Activated T-cell treated with anti-CD3 and anti-CD28 coated beads, Interleukin-2, amount 50 U/mL, for 1 hour (primary cell): ENCODE measurements around the gene TNRC18.
"Not testable (repeated sequence)": the region's sequence is repeated elsewhere in the genome, so short reads cannot be mapped to it uniquely, and the experiment has no call there.

Experiments used
- DNase-seq: peaks from one replicate; pipeline ENCODE4 v3.0.0-alpha.2; 2020

TNRC18 gene

DNA sequence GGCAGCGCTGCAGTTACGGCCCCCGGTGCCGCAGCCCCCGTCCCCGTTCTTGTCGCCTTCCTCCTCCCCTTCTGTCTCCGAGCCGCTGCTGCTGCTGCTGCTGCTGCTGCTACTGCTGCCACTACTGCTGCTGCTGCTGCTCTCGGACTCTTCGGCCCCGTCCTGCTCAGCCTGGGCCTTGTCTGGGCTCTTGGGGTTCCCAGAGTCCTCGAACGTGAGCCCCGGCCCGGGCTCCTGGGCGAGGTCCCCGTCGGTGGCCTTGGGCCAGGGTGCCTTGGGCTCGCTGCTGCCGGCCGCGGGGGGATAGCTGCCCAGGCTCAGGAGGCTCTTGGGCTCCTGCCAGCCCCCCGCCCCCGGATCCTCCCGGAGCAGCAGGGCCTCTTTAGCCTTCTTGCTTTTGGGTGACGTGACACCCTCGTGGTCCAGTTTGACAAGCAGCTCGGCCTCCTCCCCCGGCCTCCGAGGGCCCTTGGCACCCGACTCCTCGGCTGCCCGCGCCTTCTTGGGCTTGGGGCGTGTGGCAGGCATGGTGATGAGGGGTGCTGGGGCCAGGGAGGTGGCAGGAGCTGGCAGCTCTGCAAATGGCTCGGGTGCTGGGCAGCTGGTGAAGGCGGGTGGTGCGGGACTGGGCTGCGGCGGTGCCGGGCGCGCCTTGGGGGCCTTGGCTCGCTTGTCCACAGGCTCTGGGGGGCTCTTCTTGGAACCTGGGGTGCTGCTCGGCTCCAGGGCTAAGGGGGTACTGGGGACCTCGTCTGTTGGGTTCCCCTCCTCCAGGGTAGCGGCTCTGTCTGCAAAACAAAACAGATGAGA, 110.4 kb downstream of the TNRC18 start:
- DNase-seq, result not testable (repeated sequence)

GRCh38 chr7:5312276-5313070, 111.2 kb downstream of the TNRC18 start:
- not testable (repeated sequence) for DNase-seq

- no peak for DNase-seq
Observed at GRCh38 chr7:5310822-5311405, 112.7 kb downstream of the TNRC18 start.

- no peak for DNase-seq
Observed at GRCh38 chr7:5309146-5309545, 114.5 kb downstream of the TNRC18 start.

DNA sequence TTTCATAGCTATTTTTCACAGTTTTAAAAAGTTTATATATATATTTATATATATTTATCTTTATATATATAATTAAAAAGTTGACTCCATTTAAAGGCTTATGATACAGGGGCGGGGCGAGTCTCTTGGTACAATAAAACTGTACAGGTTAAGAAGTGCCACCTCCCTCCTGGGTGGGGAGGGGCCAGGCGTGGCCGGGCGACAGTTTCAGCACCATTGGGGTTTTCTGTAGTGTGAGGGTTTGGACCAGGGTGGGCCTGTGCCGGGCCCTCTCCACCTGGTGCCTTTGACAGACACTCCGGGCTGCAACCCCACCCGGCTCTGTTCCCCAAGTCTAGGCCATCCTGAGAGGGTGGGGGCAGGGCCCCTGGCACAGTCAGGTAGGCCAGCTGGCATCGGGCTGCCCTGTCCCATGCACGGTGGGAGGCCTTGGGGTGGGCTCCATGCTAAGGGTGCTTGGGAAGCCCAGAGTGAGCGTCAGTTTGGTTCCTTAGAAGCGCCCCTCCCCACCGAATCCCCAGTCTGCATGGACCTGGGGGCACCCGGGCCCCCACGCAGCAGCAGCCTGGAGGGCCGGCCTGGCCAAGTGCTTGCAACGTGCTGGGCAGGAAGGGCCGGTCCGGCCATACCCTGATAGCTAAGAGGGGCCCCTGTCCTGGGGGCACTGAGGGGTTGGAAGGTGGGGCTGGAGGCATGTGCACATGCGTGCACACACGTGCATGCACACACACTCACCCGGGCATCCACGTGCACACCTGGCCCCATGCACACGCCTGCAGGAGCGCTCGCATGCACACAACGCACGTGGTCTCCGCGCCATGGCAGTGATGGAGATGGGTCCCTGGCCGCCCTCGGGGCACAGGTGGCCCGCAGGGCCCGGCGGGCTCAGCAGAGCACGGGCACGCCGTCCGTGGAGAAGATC, 116.2 kb downstream of the TNRC18 start:
- DNase-seq, result not testable (repeated sequence)

DNA sequence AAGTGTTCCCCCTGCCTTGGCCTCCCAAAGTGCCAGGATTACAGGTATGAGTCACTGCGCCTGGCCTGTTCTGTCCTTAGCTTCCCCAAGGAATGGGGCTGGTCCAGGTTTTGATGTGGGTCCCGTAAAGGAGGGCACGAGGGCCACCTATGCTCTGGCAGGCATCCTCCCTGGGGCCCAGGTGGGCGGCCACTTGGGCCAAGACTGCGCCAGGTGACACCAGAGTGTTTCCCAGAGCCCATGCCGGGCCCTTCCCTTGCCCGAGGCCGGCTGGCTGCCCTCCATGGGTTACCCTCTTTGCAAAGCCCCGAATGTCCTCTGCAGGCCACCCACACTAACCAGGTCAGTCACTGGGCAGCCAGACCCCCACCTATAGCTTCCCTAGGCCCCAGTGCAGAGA, 118.6 kb downstream of the TNRC18 start:
- DNase-seq, result not testable (repeated sequence)

GRCh38 chr7:5303591-5304505, 119.8 kb downstream of the TNRC18 start:
- DNase-seq, result no peak

- no peak for DNase-seq
Observed at GRCh38 chr7:5303061-5303460, 120.6 kb downstream of the TNRC18 start.

- no peak for DNase-seq
Observed at GRCh38 chr7:5302577-5302976, 121.1 kb downstream of the TNRC18 start.

- DNase-seq, result no peak
Observed at GRCh38 chr7:5300366-5300765, 123.3 kb downstream of the TNRC18 start.

- DNase-seq, result peak; percentile 74
Observed at GRCh38 chr7:5296611-5297226, 126.9 kb downstream of the TNRC18 start.

- DNase-seq, result peak; percentile 29
Observed at GRCh38 chr7:5296015-5296610, 127.5 kb downstream of the TNRC18 start.

DNA sequence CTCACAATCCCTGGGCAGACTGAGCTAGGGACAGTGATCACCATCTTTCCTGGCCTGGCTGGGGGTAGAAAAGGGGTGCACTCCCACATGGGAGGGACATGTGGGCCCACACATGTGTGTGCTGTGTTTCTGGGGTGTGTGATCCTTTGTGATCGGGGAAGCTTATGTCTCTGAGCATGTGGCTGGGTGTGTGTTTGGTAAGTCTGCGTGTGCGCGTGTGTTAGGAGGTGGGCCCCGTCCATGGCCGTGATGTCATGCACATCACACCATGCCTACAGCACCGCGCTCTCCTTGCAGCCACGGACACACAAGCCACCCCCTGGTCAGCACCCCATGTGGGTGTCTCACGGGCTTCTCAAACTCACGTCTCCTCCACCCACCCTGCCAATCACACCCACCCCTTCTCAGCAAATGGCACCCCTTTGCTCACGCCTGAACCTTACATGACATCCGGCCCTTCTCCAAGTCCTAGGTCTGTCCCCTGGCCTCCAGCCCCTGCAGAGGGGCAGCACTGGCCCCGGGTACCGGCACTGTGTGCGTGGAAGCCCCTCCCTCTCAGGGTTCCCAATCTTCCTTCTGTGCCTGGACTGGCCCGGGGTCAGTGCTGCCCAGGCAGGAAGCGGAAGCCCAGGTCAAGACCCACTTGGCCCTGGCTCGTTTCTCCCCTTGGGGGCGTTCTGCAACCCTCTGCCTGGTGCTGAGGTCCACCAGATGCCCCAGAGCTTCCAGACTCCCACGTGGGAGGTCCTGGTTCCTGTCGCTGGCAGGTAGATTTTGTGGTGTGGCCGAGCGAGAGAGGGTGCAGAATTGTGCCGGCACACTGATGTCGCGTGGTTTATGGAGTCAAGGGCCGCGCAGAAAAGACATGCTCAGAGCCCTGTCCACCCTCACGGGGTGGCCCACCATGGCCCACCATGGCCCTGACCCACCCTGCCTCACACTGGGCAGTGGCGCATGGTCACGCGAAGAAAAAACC, 128.3 kb downstream of the TNRC18 start:
- DNase-seq, result no peak

GRCh38 chr7:5294169-5294987, 129.3 kb downstream of the TNRC18 start:
- DNase-seq, result no peak

DNA sequence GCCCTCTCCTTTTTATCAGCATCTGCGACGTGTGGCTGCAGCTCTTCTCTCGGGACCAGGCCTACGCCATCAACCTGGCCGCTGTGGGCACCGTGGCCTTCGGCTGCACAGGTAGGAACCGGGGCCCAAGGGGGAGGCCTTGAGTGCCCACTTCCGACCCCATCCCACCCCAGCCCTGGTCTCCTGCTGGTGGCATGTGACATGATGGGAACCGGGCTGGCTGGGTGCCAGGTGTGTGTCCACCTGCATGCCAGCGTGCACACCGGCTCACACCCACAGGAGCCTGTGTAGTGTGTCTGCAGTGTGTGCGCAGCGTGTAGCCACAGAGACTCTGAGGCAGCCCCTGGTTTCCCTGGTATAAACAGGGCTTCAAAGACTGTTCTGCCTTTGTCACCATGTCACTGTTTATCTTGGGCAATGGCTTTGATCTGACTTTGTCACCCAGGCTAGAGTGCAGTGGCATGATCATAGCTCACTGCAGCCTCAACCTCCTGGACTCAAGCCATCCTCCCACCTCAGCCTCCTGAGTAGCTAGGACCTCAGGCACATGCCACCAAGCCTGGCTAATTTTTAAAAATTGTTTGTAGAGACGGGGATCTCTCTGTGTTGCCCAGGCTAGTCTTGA, 131.8 kb downstream of the TNRC18 start:
- DNase-seq, result not testable (repeated sequence)

DNA sequence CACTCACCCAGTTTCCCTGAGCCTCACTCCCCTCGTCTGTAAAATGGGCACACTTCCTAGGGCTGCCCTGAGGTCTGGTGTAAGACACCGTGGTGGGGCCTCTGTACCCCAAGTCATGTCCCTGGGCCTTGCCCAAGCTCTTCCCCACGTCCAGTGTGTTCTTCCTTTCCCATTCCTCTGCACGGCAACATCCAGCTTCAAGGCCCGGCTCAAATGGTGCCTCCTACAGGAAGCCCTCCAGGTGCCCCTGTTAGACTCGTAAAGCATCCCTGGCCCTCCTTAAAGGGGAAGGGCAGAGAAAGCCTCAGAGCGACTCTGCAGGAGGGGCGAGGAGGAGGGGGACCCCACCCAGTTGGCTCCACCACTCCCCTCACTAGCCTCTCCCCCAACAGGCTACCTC, 132.3 kb downstream of the TNRC18 start:
- DNase-seq, result no peak

GRCh38 chr7:5289355-5289754, 134.3 kb downstream of the TNRC18 start:
- no peak for DNase-seq

- DNase-seq, result not testable (repeated sequence)
Observed at GRCh38 chr7:5288560-5288959, 135.1 kb downstream of the TNRC18 start.
